Uterus (tissue), 4 donors: ENCODE results near the gene SRP54. TPM values are rescaled to one million over a fixed set of nuclear protein-coding genes. Genes with fewer than 3 reads are reported as not detected.

Experiments used
- DNase-seq, 2 donors: peaks; one replicate each; pipeline ENCODE4 v3.0.0-alpha.2; 2019 to 2020
- H3K27ac ChIP-seq, 2 donors: fragments of 200-600 bp; sonication (generic); 1 replicate in 1 of 2; 2 replicates in 1 of 2; pipeline ENCODE4 v1.5.1; 2016 to 2018
- H3K27me3 ChIP-seq, 2 donors: fragments of 200-600 bp; sonication (generic); one replicate each; pipeline ENCODE4 v1.5.1; 2018 to 2019; ENCODE audit warnings: control low read depth in 1 of 2
- H3K36me3 ChIP-seq, 2 donors: fragments of 200-600 bp; sonication (generic); one replicate each; pipeline ENCODE4 v1.5.1; 2019; ENCODE audit warnings: control low read depth in 1 of 2
- H3K4me1 ChIP-seq, 2 donors: fragments of 200-600 bp; sonication (generic); one replicate each; pipeline ENCODE4 v1.5.1; 2018 to 2019; ENCODE audit warnings: control low read depth in 1 of 2
- H3K4me3 ChIP-seq, 2 donors: fragments of 200-600 bp; sonication (generic); 1 replicate in 1 of 2; 2 replicates in 1 of 2; pipeline ENCODE4 v1.5.1; 2018 to 2019; ENCODE audit warnings: mild to moderate bottlenecking in 1 of 2
- H3K9me3 ChIP-seq, 2 donors: fragments of 200-600 bp; sonication (generic); one replicate each; pipeline ENCODE4 v1.5.1; 2019; ENCODE audit warnings: control low read depth in 1 of 2
- CTCF ChIP-seq, 4 experiments: fragments of 200-600 bp in 2 of 4; fragments of 450-650 bp in 2 of 4; sonication (generic) in 2 of 4; IDR thresholded peaks; one replicate each; pipeline ENCODE4 v1.5.1; 2016 to 2019; ENCODE audit warnings: antibody characterized with exemption in 4 of 4, mild to moderate bottlenecking in 2 of 4, moderate library complexity in 1 of 4
- POLR2A ChIP-seq, 2 donors: fragments of 450-650 bp; IDR thresholded peaks; one replicate each; pipeline ENCODE4 v1.6.1; 2016; ENCODE audit warnings: antibody characterized with exemption in 2 of 2, mild to moderate bottlenecking in 1 of 2, moderate library complexity in 1 of 2
- intact Hi-C: fragments of 100-400 bp; cut with DNase I; formaldehyde crosslinking; loops from one replicate; pipeline ENCODE4 v1.15.1; 2023; ENCODE audit warnings: low total_unique reads
- total RNA-seq, 4 donors: library from RNA; depleted of rRNA in 3 of 4; stranded (reverse); fragments of >200 nt in 3 of 4; gene quantifications; one replicate each; pipeline versions ENCODE4 v1.1.0 to v1.2.4, GENCODE V29; 2014 to 2023
- donor health status: DM: yes; HTN: yes; CAD: no.

SRP54 gene
- total RNA-seq, 4 donors from 2014 or later, result 41.7 to 219 (median 82.1) TPM

- no peaks in the 10 kb centered on the region for H3K4me1 ChIP-seq
- H3K27ac ChIP-seq, result no peak overlapping the region
- H3K27me3 ChIP-seq, result no peaks in the 10 kb centered on the region
- H3K36me3 ChIP-seq, result no peaks in the 10 kb centered on the region
- intact Hi-C loops, result no loop called here
- TF ChIP-seq CTCF (IDR thresholded peaks at IDR 0.05) (no peak), POLR2A (IDR thresholded peaks at IDR 0.05) (no peak)
- no peak overlapping the region for H3K4me3 ChIP-seq
- no peak for DNase-seq
- no peaks in the 10 kb centered on the region for H3K9me3 ChIP-seq
These were observed 89.4 kb downstream of the SRP54 start for GRCh38 chr14:35072226-35072625.

- Histone ChIP-seq H3K4me3 (no peak overlapping the region), H3K27me3 (no peaks in the 10 kb centered on the region), H3K27ac (no peak overlapping the region), H3K4me1 (no peaks in the 10 kb centered on the region), H3K36me3 (no peaks in the 10 kb centered on the region), H3K9me3 (no peaks in the 10 kb centered on the region)
- no peak for DNase-seq
- TF ChIP-seq POLR2A (IDR thresholded peaks at IDR 0.05), result no peak
- TF ChIP-seq CTCF (IDR thresholded peaks at IDR 0.05), result no peak
- intact Hi-C loops, result no loop called here
These were observed 90.7 kb downstream of the SRP54 start for GRCh38 chr14:35073486-35073885.

GRCh38 chr14:35078082-35078481 lies 95.3 kb downstream of the SRP54 start:
- intact Hi-C loops, result no loop called here
- H3K36me3 ChIP-seq, result no peaks in the 10 kb centered on the region
- H3K4me1 ChIP-seq, result no peaks in the 10 kb centered on the region
- no peaks in the 10 kb centered on the region for H3K27me3 ChIP-seq
- DNase-seq, result no peak
- no peaks in the 10 kb centered on the region for H3K9me3 ChIP-seq
- no peak overlapping the region for H3K27ac ChIP-seq
- TF ChIP-seq CTCF (IDR thresholded peaks at IDR 0.05) (no peak), POLR2A (IDR thresholded peaks at IDR 0.05) (no peak)
- H3K4me3 ChIP-seq, result no peak overlapping the region

Other genes with a start within 250 kb of the SRP54 start
- gene BAZ1A, start 107.6 kb upstream of the SRP54 start, total RNA-seq, result 10 to 100 TPM; 11.8 to 42.0 (median 27.3) TPM
- gene FAM177A1, start 63.3 kb downstream of the SRP54 start, total RNA-seq, result 10 to 100 TPM; 12.4 to 82.2 (median 36.7) TPM
- gene PPP2R3C, start 139.0 kb downstream of the SRP54 start, total RNA-seq, result 10 to 100 TPM; 18.5 to 48.0 (median 29.4) TPM
- gene PRORP, start 139.6 kb downstream of the SRP54 start, total RNA-seq, result 10 to 100 TPM in 3 of 4 donors, 1 to 10 TPM in 1; 5.0 to 57.1 (median 23.4) TPM